ENCODE measurements around the gene DISP3. TPM values are rescaled to one million over a fixed set of nuclear protein-coding genes. Genes with fewer than 3 reads are reported as not detected.

The DISP3 gene
- total RNA-seq, 2 experiments from 2014 or later = 0.97 to 1.7 TPM

DNA sequence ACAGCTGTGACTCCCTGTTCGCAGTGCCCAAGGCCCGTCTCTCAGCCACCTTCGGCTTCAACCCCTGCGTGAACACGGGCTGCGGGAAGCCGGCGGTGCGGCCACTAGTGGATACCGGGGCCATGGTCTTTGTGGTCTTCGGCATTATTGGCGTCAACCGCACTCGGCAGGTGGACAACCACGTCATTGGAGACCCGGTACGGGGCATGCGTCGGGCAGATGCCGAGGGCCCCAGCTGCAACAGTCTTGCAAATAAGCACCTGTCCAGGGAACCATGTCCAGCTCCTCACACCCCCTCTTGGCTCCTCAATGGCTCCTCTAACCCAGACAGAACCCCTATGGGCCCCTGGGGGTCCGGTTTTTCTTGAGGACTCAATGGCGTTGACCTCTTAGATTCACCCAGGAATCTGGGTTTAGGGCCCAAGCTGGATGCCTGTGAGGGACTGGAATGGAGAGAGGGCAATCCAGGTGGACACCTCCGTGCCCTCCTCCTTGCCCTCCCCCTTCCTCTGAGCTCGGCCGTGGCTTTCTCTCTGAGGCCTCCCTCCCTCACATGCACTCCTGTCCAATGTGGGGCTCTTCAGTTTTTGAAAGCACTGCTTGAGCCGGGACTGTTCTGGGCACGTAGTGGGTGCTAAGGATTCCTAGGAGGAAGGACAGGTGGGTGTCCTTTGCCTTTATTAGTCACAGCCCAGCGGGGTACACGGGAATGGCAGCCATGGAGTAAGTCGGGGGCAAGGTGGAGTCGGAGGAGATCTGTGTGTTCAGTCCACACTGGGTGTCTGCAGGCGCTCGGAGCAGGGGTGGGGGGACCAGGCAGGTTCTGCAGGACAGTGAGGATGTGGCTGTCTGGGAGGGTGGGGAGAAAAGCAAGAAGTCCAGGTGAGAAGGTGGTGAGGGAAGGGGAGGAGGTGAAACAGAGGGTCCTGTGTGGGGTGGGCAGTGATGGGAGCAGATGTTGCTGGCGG lies 51.1 kb downstream of the DISP3 start:
- Histone ChIP-seq H3K4me2 (ENCODE audit: low read length) (no peak overlapping the region), H3K27ac (ENCODE audit: low read depth, low read length, poor library complexity, severe bottlenecking) (no peak overlapping the region), H3K9me2 (ENCODE audit: insufficient read depth, low read length) (no peaks in the 10 kb centered on the region), H3K79me2 (ENCODE audit: insufficient read depth, low read depth, low read length) (no peaks in the 10 kb centered on the region), H3K9me3 (ENCODE audit: low read length) (no peaks in the 10 kb centered on the region), H3K36me3 (ENCODE audit: insufficient read depth, low read length) (no peaks in the 10 kb centered on the region), H3K4me1 (ENCODE audit: insufficient read depth, low read length, poor library complexity, severe bottlenecking) (no peaks in the 10 kb centered on the region), H4K20me1 (ENCODE audit: insufficient read depth, low read length) (no peaks in the 10 kb centered on the region), H2AFZ (ENCODE audit: low read length) (no peak overlapping the region), H3K4me3 (ENCODE audit: low read depth, low read length, poor library complexity, severe bottlenecking) (no peak overlapping the region)
- intact Hi-C loops (cut with micrococcal nuclease; ENCODE audit: unreplicated experiment) = no loop called here
- CTCF ChIA-PET (ENCODE audit: unreplicated experiment) = no interaction called here
- POLR2A ChIA-PET = no interaction called here
- no peak for DNase-seq (ENCODE audit: low spot score)
- BruUV-seq (replicated peaks) = no TSS peak
- TF ChIP-seq CTCF (conservative IDR thresholded peaks at IDR 0.05; ENCODE audit: low read length) (no peak), EZH2phosphoT487 (IDR thresholded peaks at IDR 0.05; ENCODE audit: borderline replicate concordance, low read depth, low read length) (no peak)

- intact Hi-C loops (cut with micrococcal nuclease; ENCODE audit: unreplicated experiment) = no loop called here
- Histone ChIP-seq H3K4me1 (ENCODE audit: insufficient read depth, low read length, poor library complexity, severe bottlenecking) (no peaks in the 10 kb centered on the region), H4K20me1 (ENCODE audit: insufficient read depth, low read length) (no peaks in the 10 kb centered on the region), H3K36me3 (ENCODE audit: insufficient read depth, low read length) (no peaks in the 10 kb centered on the region), H2AFZ (ENCODE audit: low read length) (no peak overlapping the region), H3K4me2 (ENCODE audit: low read length) (no peak overlapping the region), H3K79me2 (ENCODE audit: insufficient read depth, low read depth, low read length) (no peaks in the 10 kb centered on the region), H3K9me3 (ENCODE audit: low read length) (no peaks in the 10 kb centered on the region), H3K27ac (ENCODE audit: low read depth, low read length, poor library complexity, severe bottlenecking) (no peak overlapping the region), H3K9me2 (ENCODE audit: insufficient read depth, low read length) (no peaks in the 10 kb centered on the region), H3K4me3 (ENCODE audit: low read depth, low read length, poor library complexity, severe bottlenecking) (no peak overlapping the region)
- DNase-seq (ENCODE audit: low spot score) = no peak
- POLR2A ChIA-PET = no interaction called here
- CTCF ChIA-PET (ENCODE audit: unreplicated experiment) = no interaction called here
- no TSS peak for BruUV-seq (replicated peaks)
- TF ChIP-seq EZH2phosphoT487 (IDR thresholded peaks at IDR 0.05; ENCODE audit: borderline replicate concordance, low read depth, low read length) (no peak), CTCF (conservative IDR thresholded peaks at IDR 0.05; ENCODE audit: low read length) (no peak)
Observed at GRCh38 chr1:11530731-11531311, 51.9 kb downstream of the DISP3 start.
